HG03159 (cell line): ENCODE results near the gene HOXD12.

Source experiments
- ATAC-seq: cut with Tn5 transposase; IDR thresholded peaks from one replicate; pipeline ENCODE4 v1.9.1; 2021; ENCODE audit warnings: mild to moderate bottlenecking, moderate library complexity; ENCODE audit not compliant: unreplicated experiment

The HOXD12 gene

DNA sequence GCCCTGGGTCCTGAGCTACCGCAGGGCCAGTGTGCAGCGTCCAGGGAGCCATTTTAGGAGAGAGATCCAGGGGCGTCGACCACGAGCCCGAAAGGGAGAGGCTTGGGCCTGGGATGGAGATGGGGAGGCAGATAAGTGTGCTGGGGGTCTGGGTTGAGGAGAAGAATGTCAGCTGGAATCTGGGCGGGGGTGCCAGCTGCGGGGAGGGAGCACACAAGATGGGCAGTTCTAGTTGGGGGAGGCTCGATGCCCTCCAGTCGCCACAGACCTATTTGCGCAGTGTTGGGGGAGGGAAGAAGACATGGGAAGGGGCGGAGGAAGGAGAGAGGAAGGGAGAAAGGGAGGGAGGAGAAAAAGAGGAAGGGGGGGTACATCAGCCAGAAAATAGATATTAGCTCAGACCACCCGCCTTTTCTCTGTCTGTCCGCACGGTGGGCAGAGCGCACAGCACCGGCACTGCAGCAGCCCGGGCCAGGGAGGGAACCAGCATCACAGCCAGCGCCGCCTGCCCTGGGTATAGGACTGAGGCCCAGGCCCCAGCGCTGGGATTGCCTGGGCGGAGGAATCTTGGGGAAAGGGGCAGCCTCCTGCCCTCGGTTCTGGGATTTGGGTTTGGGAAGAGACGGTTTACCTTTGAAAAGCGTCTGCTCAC, 5.6 kb downstream of the HOXD12 start:
- ATAC-seq: no peak

- no peak for ATAC-seq
These were observed 6.4 kb downstream of the HOXD12 start for GRCh38 chr2:176105730-176106580.

DNA sequence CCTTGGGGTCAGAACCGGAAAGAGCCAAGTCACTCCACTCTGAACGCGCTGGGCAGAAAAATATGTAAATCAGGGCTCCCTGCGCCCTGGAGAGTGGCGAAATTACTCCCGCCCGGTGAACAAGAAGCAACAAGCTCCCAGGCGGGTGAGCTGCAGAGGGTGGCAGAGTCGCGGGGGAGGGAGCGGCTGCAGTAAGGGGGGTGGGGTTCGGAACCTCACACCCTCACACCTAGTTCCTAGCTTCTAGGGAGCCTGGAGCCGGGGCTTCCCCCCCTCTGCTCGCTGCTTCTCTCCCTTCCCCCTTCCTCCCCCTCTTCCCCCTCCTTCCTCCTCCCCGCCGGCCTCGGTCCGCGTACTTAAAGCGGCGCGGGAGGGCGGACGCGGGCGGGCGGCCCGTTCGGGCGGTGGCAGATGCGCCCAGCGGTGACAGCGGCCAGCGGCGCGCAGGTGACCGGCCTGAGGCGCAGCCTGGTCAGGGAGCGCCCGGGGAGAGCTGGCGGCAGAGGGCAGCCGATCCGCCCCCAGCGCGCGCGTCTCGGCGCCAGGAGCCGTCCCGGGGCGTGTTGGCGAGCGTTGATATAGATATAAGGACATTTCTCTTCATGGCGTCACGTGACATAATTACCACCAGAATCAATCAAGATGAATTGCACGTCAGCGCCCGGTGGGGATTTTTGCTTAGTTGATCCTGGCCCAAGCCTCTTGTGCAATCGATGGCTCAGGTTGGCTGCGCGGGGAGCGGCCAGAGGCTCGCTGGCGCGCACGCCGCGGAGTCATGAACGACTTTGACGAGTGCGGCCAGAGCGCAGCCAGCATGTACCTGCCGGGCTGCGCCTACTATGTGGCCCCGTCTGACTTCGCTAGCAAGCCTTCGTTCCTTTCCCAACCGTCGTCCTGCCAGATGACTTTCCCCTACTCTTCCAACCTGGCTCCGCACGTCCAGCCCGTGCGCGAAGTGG, 7.3 kb downstream of the HOXD12 start, which contains the start of gene HOXD11:
Gene HOXD11, plus strand, starts transcription at position 700 of the 959 bp plus-strand sequence. Its CDS starts 76 bp downstream, at position 776.
- ATAC-seq: no peak

GRCh38 chr2:176107731-176108181, 8.2 kb downstream of the HOXD12 start:
- ATAC-seq: no peak

DNA sequence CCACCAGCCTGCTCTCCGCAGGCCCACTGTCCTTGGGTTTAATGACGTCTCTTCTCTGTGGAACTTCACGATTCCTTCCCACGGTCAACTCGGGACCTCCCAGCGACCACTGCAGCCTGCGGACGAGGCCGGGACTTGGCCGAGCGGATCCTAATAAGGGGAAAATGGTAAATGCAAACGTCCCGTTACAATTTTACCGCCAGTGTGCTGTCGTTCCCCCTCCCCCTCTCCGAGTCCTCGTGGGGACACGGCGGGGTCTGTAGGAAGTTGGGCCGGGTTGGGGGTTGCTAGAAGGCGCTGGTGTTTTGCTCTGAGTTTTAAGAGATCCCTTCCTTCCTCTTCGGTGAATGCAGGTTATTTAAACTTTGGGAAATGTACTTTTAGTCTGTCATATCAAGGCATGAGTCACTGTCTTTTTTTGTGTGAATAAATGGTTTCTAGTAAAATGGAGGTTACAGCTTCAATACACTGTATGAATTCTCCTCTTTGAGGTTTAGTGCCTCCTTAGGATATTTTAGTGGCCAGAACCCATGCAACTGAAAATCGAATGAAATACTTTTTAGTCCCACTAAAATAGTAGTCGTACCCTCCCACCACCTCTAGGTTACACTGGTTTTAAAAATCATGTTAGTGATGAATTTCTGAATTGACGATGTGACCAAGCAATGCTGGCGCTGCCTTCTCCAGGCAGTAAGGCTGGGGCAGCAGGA, 9.8 kb downstream of the HOXD12 start:
- no peak for ATAC-seq

- no peak for ATAC-seq
These were observed 10.4 kb downstream of the HOXD12 start for GRCh38 chr2:176109946-176110345.

DNA sequence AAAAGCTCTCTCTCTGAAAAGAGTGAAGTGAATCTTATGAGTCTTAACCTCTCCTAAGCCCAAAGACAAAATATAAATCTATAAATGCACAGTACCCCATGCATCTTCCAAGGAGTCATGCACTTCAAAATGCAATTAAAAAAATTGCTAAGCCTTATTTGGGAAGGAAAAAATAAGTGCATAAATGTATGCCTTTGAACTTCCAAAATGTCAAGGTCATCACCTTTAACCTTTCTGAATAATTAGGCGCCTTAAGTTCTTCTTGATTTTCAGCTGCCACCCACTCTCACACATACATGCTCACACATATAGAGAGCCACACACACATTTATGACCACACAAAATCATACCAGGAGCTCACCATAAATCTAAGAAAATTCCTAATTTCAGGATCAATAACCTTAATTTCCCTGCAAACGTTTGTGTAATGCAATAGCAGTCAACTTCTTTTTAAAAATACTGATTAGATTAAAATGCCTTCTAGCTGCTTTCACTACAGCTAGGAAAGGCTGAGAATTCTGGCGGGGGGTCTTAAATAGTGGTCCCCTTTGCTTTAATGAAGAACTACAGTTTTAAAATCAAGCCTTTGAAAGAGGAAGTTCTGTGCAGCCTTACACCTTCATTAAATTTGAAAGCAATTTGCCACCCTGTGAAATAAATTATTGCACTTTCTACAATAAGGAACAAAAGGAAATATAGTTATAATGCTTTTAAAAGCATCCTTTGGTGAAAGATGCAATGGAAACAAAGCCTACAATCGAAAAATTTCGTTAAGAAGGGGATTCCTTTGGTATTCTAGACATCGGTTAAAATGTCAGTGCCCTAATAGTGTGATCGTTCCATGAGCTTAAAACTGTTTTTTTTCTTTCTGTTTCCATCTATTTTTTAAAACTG, 11.1 kb downstream of the HOXD12 start:
- no peak for ATAC-seq

GRCh38 chr2:176111309-176111663, 11.7 kb downstream of the HOXD12 start:
- ATAC-seq: no peak

DNA sequence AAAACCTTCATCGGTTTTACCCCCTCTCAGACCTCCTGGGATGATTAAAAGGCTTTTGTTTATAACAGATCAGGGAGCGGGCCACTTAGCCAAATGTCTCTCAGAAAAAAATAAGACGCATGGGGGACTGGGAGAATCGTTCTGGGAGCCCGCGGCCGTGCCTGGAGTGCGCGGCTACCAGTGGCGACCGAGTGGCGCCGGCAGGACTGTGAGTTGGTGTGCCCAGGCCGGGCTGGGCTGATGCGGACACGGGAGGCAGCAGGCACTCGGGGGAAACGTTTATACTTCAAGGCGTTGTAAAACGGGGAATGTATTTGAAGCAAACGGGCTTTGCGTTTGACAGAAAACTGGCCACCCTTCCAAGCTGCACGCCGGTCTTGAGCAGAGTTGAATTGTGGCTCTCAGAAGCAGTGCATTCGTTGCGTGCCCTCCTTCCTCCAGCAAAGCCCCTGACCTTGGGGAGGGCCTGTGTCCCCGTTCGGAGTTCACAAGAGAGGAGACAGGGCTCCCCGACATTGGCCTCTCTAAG, 12.3 kb downstream of the HOXD12 start:
- no peak for ATAC-seq

DNA sequence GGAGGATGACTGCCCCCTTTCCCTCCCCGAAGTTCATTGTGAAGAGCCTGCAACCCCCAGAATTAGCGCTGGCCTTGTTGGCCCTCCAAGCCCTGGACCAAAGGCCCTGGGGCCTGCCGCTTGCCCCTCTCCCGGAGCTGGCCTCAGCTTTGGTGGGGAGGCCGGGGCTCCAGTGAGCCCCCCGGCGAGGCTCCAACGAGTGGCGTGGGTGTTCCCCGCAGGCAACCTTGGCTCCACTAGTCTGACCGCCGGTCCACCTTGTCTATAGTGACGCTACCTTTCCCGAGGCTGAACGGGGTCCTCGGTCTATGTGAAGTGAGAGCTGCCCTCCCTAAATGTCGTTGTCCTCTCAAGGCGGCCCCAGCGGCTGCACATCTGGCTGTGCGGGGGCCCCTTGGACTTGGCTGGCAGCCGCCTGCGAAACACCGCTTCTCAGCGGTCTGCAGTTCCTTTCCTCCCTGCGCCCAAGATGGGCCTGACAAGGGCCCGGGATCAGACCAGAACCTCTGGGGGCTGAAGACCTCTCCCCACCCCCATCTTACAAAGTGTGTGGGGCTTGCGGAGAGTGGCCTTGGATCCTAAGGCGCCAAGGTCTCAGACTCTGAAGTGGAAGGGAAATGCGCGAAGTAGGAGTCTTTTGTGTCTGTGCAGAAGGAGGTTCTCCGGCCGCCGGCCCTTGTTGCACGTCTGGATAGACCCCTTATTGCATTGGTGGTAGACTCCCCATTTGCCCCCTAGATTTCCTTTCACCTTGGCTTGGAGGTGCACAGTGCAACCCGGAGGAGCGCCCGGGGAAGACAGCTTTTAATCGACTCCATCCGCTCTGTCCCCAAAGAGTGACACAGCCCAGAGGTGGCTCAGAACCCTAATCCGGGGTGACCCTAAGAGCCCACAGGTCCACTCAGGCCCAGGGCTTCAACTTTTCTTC, 13.0 kb downstream of the HOXD12 start:
- ATAC-seq: no peak

DNA sequence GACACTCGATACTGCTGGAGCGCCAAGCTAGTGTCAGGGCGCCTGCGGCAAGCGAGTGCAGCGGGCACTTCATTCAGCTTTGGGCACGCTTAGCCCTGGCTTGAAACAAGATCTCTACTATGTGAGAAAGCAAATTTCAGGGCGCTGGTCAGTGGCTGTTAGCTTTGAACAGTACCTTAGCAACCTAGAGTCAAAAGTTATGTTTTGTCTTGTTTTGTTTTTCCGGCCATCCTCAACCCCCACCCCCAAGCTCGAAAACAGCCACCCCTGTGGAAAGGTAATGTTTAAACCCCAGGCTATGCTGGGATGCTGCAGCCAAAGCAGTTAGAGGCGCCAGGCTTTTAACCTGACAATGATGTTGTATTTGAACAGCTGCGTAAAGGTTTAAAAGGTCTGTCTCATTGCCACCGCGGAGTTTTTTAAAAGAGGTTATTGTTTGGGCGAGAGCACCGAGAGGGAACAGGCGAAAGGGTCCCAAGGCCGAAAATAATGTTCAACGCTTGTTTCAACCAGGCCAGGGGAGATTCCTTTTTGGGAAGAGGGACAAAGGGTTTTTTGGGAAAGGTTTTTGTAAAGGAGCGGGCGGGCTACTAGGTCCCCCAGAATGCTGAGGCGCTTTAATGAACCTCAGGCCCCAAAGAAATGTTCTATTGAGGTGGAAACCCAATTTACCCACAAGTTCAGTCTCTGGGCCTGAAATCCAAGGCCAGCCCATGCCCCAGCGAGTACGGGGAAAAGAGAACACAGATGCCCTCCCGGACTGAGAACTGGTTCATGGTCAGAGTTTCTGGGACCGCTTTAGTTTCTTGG, 14.7 kb downstream of the HOXD12 start:
- no peak for ATAC-seq

DNA sequence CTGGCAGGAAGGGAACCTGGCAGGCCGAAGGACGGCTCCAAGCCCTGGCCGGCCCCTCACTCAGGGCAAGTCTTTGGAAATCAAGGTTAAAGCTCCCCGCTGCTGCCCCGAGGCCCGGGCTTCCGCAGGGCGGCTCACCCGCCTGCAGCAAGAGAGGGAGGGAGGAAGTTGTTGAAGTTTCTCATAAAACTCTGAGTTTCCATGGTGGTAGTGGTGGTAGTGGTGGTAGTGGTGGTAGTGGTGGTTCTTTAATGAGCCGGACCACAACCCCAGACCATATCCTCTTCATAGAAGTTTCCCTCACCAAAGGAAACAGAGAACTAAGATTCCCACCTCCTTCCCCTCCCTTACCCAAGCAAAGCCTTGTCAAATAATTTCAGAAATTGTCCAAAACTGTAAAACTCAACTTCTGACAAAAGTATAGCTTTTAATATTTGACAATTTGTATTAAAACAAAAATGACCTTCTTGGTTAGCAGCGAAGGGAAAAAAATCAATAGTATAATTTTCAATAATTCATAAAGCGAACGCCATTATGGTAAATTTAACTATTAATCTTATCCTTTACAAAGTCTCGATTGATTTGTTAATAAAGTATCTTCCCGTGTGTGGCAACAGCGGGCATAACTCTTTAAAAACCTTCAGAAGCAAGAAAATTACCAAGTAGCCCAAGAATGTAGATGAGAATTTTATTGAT, 15.5 kb downstream of the HOXD12 start:
- ATAC-seq: no peak

DNA sequence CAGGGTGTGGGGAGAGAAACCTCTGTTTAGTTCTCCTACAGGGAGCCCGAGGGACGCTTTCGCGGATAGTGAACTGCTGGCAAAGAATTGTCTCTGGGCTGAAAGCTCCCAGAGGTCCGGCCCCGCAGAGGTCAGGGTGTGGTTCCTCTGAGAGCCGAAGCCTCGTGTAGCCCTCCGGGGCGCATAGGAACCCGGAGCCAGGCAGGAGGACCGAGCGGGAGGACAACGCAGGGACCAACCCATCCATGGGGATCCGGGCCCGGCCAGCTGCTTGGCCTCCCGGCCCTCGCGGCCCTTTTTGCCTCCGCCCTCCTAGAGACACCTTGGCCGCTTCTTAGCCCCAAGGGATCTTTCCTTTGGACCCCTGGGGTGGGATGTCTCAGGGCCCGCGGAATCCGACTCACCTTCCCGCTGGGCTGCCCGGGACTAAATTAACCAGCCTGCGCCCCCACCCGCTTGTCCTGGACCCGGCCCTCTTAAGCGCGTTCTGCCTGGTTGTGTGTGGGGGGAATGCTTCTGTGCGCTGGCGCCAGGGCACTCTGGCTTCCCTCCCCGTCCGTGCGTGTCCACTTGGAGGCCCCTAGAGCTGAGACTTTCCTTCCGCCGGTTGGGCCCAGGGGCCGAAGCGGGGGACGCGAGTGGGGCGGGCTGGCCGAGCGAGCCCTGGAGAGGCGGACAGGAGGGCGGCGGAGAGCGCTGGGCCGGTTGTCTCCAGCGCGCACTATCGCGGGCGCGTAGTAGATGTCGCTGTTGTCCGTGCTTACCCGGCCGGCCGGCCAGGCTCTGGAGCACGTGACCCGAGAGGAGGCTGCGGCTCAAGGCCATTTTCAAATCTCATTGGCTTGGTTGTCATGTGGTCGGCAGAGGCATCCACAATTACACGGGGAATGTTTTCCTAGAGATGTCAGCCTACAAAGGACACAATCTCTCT, 16.6 kb downstream of the HOXD12 start, which contains the start of gene HOXD10:
Gene HOXD10, plus strand, starts transcription at position 896 of the 931 bp plus-strand sequence. CDS start 56 bp downstream, outside the sequence.
- no peak for ATAC-seq

GRCh38 chr2:176117162-176117822, 17.7 kb downstream of the HOXD12 start:
- no peak for ATAC-seq

GRCh38 chr2:176117823-176118371, 18.3 kb downstream of the HOXD12 start:
- no peak for ATAC-seq
